Measurements from ENCODE around the gene PPEF1.

PPEF1 gene

GRCh38 chrX:18687856-18688495 is 19.5 kb upstream of the PPEF1 start:
- Histone ChIP-seq H3K79me2 (ENCODE audit: control insufficient read depth, low read length) (no peaks in the 10 kb centered on the region), H3K4me2 (ENCODE audit: low read length) (no peak overlapping the region), H3F3A (ENCODE audit: control insufficient read depth, insufficient read depth) (no peaks in the 10 kb centered on the region), H3K9me2 (replicated peaks; ENCODE audit: control insufficient read depth, low read length) (no peaks in the 10 kb centered on the region), H4K20me1 (ENCODE audit: control insufficient read depth, insufficient read depth, low read depth, low read length) (no peaks in the 10 kb centered on the region), H3K4me1 (ENCODE audit: control insufficient read depth, low read length) (no peaks in the 10 kb centered on the region), H3K9me3 (ENCODE audit: control insufficient read depth, insufficient read depth, low read length) (no peaks in the 10 kb centered on the region), H3K27me3 (ENCODE audit: control insufficient read depth, low read length) (no peaks in the 10 kb centered on the region), H3K36me3 (ENCODE audit: control insufficient read depth, low read length) (no peaks in the 10 kb centered on the region), H3K27ac (ENCODE audit: low read depth, low read length) (no peak overlapping the region), H3K4me3 (ENCODE audit: low read length) (no peak overlapping the region)
- TF ChIP-seq CTCF (IDR thresholded peaks at IDR 0.05; ENCODE audit: low read depth, low read length, poor library complexity, severe bottlenecking) (no peak), EZH2phosphoT487 (IDR thresholded peaks at IDR 0.05; ENCODE audit: borderline replicate concordance, low read length) (no peak)

- H3K27ac ChIP-seq (ENCODE audit: low read depth, low read length), result no peak overlapping the region
Measured at GRCh38 chrX:18691431-18691830, 16.0 kb upstream of the PPEF1 start.

GRCh38 chrX:18692541-18692940 is 14.9 kb upstream of the PPEF1 start:
- Histone ChIP-seq H3K4me1 (ENCODE audit: control insufficient read depth, low read length) (no peaks in the 10 kb centered on the region), H3K36me3 (ENCODE audit: control insufficient read depth, low read length) (no peaks in the 10 kb centered on the region), H3K79me2 (ENCODE audit: control insufficient read depth, low read length) (no peaks in the 10 kb centered on the region), H3K27ac (ENCODE audit: low read depth, low read length) (no peak overlapping the region), H3K4me3 (ENCODE audit: low read length) (no peak overlapping the region), H3K9me3 (ENCODE audit: control insufficient read depth, insufficient read depth, low read length) (no peaks in the 10 kb centered on the region), H4K20me1 (ENCODE audit: control insufficient read depth, insufficient read depth, low read depth, low read length) (no peaks in the 10 kb centered on the region), H3F3A (ENCODE audit: control insufficient read depth, insufficient read depth) (no peaks in the 10 kb centered on the region), H3K4me2 (ENCODE audit: low read length) (no peak overlapping the region), H3K9me2 (replicated peaks; ENCODE audit: control insufficient read depth, low read length) (no peaks in the 10 kb centered on the region), H3K27me3 (ENCODE audit: control insufficient read depth, low read length) (no peaks in the 10 kb centered on the region)
- TF ChIP-seq EZH2phosphoT487 (IDR thresholded peaks at IDR 0.05; ENCODE audit: borderline replicate concordance, low read length) (no peak), CTCF (IDR thresholded peaks at IDR 0.05; ENCODE audit: low read depth, low read length, poor library complexity, severe bottlenecking) (no peak)

More at GRCh38 chrX:18691431-18691830, 16.0 kb upstream of the PPEF1 start:
- Histone ChIP-seq H3F3A (ENCODE audit: control insufficient read depth, insufficient read depth) (no peaks in the 10 kb centered on the region), H3K4me3 (ENCODE audit: low read length) (no peak overlapping the region), H4K20me1 (ENCODE audit: control insufficient read depth, insufficient read depth, low read depth, low read length) (no peaks in the 10 kb centered on the region), H3K79me2 (ENCODE audit: control insufficient read depth, low read length) (no peaks in the 10 kb centered on the region), H3K36me3 (ENCODE audit: control insufficient read depth, low read length) (no peaks in the 10 kb centered on the region), H3K27me3 (ENCODE audit: control insufficient read depth, low read length) (no peaks in the 10 kb centered on the region), H3K4me2 (ENCODE audit: low read length) (no peak overlapping the region), H3K9me2 (replicated peaks; ENCODE audit: control insufficient read depth, low read length) (no peaks in the 10 kb centered on the region), H3K4me1 (ENCODE audit: control insufficient read depth, low read length) (no peaks in the 10 kb centered on the region), H3K9me3 (ENCODE audit: control insufficient read depth, insufficient read depth, low read length) (no peaks in the 10 kb centered on the region)
- no peak for TF ChIP-seq CTCF (IDR thresholded peaks at IDR 0.05; ENCODE audit: low read depth, low read length, poor library complexity, severe bottlenecking)
- TF ChIP-seq EZH2phosphoT487 (IDR thresholded peaks at IDR 0.05; ENCODE audit: borderline replicate concordance, low read length), result no peak

Measured in DOHH2 (cell line).